Measurements from ENCODE around the gene EEF1G. TPM values are rescaled to one million over a fixed set of nuclear protein-coding genes. Genes with fewer than 3 reads are reported as not detected.

Gene EEF1G
- total RNA-seq, 4 donors from 2014 or later = 1,003 to 1,250 (median 1,110) TPM

- no peaks in the 10 kb centered on the region for H3K27me3 ChIP-seq
- H3K4me3 ChIP-seq = peak overlapping the region in 1 of 4 donors; percentile 8
- DNase-seq (ENCODE audit: low spot score in 2 of 2) = peak; percentile 71 to 80
- peaks cover 1 to 66% (median 30%) of the 10 kb centered on the region in 4 donors for H3K4me1 ChIP-seq
- no peaks in the 10 kb centered on the region for H3K9me3 ChIP-seq
- peak overlapping the region; percentile 94 to 99 (median 96) for H3K27ac ChIP-seq
- TF ChIP-seq CTCF (IDR thresholded peaks at IDR 0.05) (peak; percentile 55 to 75 (median 66)), POLR2A (IDR thresholded peaks at IDR 0.05) (no peak)
- H3K36me3 ChIP-seq = peaks cover 8 to 55% (median 22%) of the 10 kb centered on the region in 3 donors
- 44 to 53% methylated on average over 13 of the region's 13 CpGs for WGBS, 2 donors
Observed at GRCh38 chr11:62593434-62594044, 19.8 kb upstream of the EEF1G start.

- 45 to 47% methylated on average over 8 of the region's 8 CpGs for WGBS, 2 donors
Observed at GRCh38 chr11:62592989-62593421, 19.3 kb upstream of the EEF1G start.

GRCh38 chr11:62592146-62592815 lies 18.6 kb upstream of the EEF1G start:
- 11 to 17% methylated on average over 14 to 17 of the region's 17 CpGs for WGBS, 2 donors

More at GRCh38 chr11:62592989-62593421, 19.3 kb upstream of the EEF1G start:
- peaks cover 0 to 60% (median 26%) of the 10 kb centered on the region in 4 donors for H3K4me1 ChIP-seq
- TF ChIP-seq POLR2A (IDR thresholded peaks at IDR 0.05) (peak in 1 of 2 donors; percentile 47), CTCF (IDR thresholded peaks at IDR 0.05) (no peak), EP300 (IDR thresholded peaks at IDR 0.05) (peak; percentile 48 to 80)
- peak overlapping the region; percentile 94 to 99 (median 96) for H3K27ac ChIP-seq
- H3K9me3 ChIP-seq = no peaks in the 10 kb centered on the region
- no peaks in the 10 kb centered on the region for H3K27me3 ChIP-seq
- no peak for DNase-seq (ENCODE audit: low spot score in 2 of 2)
- H3K36me3 ChIP-seq = peaks cover 8 to 56% (median 18%) of the 10 kb centered on the region in 3 donors
- peak overlapping the region in 2 of 4 donors; percentile 8 to 69 for H3K4me3 ChIP-seq

GRCh38 chr11:62591448-62592145 lies 17.9 kb upstream of the EEF1G start, which contains the start of gene TUT1:
Gene TUT1 (minus strand): TSS chr11:62591523. CDS start chr11:62591485, 38 bp downstream.
- DNase-seq (ENCODE audit: low spot score in 2 of 2) = peak; percentile 93 to 96
- H3K27ac ChIP-seq = peak within 1 kb of the TSS; percentile 94 to 99 (median 96)
- H3K27me3 ChIP-seq = no peaks in the 10 kb centered on the region
- TF ChIP-seq CTCF (IDR thresholded peaks at IDR 0.05) (peak in 1 of 5 experiments; percentile 41), POLR2A (IDR thresholded peaks at IDR 0.05) (peak; percentile 66 to 96), EP300 (IDR thresholded peaks at IDR 0.05) (peak; percentile 73 to 98)
- peaks cover 7 to 56% (median 14%) of the 10 kb centered on the region in 3 donors for H3K36me3 ChIP-seq
- no peaks in the 10 kb centered on the region for H3K9me3 ChIP-seq
- 0 to 1% methylated on average over 51 to 53 of the region's 58 CpGs for WGBS, 2 donors
- H3K4me1 ChIP-seq = peaks cover 0 to 49% (median 26%) of the 10 kb centered on the region in 4 donors
- peak within 1 kb of the TSS; percentile 61 to 91 (median 70) for H3K4me3 ChIP-seq

More at GRCh38 chr11:62592146-62592815, 18.6 kb upstream of the EEF1G start:
- peaks cover 0 to 53% (median 26%) of the 10 kb centered on the region in 4 donors for H3K4me1 ChIP-seq
- DNase-seq (ENCODE audit: low spot score in 2 of 2) = no peak
- no peaks in the 10 kb centered on the region for H3K27me3 ChIP-seq
- peak overlapping the region; percentile 94 to 99 (median 96) for H3K27ac ChIP-seq
- peak overlapping the region; percentile 61 to 91 (median 70) for H3K4me3 ChIP-seq
- H3K36me3 ChIP-seq = peaks cover 8 to 56% (median 14%) of the 10 kb centered on the region in 3 donors
- H3K9me3 ChIP-seq = no peaks in the 10 kb centered on the region
- peak in 1 of 5 experiments; percentile 7 for TF ChIP-seq CTCF (IDR thresholded peaks at IDR 0.05)
- no peak for TF ChIP-seq EP300 (IDR thresholded peaks at IDR 0.05)
